Non-pigmented ciliary epithelial cell (primary cell): Measurements from ENCODE around the gene ROR2.
"Not testable (repeated sequence)": the region's sequence is repeated elsewhere in the genome, so short reads cannot be mapped to it uniquely, and the experiment has no call there.

ENCODE experiments used
- DNase-seq: peaks from one replicate; pipeline ENCODE4 v3.0.0-alpha.2; 2010; ENCODE audit warnings: low read depth

The ROR2 gene

DNA sequence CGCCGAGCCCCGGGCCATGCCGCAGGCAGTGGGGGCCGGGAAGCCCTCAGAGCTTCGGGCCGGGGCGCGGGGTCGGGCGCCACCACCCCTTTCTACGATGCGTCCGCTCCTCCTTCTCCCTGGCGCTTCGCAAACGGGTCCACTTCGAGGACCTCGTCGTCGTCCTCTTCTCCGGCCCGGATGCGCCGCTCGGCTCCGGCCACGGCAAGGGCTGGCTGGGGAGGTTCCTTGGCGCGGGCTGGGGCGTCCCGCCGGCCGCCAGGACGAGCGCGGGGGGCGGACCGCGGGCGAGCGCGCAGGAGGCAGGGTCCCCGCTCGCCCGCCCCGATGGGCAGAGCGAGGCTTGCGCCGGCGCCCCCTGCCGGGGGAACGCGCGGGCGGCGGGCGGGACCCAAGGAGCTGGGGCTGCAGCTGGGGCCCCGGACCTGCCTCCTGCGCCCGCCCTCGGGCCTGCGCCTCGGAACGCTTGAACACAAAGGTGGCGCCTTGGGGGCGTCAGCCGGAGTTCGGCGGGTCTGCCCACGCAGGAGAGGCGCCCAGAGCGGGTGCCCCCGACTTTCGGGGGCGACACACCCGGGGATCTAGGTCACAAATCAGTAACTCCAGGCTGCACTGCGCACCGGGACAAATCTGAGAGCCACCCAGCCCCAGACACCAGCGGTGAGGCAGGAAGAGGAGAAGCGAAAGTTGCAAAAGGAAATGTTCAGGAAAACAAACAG is at the start of gene ROR2:
ROR2 (minus strand) TSS at position 283 of the 719 bp plus-strand sequence.
- DNase-seq, result no peak

DNA sequence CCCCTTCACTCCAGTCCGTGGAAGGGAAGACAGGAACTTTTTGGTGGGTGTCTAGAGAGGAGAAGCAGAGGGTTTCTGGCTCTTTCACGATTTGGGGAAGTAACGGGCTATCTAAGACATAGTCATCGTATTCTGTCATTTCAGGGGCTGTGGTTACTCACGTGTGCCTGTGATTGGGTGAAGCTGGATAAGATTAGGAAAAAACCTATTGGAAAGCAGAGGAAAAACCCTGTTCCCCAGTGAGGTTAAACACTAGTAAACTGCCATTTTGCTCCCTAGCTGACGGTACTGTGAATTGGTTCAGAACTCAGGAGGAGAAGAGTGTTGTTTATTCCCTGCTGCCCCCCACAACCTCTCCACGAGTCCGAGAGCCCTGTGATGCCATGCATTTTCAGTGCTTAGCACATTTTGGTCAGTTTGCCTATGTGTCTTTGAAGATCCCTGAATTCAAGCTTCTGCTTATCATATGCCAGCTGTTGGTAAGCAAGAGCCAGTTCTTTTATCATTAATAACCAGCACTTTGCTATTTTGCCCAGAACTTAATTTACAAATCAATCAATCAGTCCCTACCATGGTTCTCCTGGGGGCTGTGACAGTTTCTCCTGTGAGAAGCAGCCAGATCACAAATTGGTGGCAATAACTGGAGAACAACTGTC is 45.1 kb upstream of the ROR2 start:
- no peak for DNase-seq

DNA sequence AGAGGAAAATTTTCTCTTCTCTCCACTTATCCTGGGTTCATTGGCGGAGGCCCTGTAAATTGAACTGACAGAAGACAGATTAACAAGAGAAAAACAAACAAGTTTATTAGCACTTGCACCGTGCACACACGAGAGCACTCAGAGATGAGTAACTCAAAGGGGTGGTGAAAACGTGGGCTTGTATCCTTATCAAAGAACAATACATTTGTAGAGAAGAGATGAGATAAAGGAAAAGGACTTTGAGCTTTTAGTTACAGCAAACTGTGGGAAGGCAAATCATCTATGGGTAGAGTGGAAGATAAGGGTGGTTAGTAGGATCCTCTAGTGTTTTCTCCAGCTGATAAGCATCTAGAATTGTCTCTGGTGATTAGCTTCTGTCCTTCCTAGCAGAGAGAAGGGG is 44.4 kb upstream of the ROR2 start:
- no peak for DNase-seq

DNA sequence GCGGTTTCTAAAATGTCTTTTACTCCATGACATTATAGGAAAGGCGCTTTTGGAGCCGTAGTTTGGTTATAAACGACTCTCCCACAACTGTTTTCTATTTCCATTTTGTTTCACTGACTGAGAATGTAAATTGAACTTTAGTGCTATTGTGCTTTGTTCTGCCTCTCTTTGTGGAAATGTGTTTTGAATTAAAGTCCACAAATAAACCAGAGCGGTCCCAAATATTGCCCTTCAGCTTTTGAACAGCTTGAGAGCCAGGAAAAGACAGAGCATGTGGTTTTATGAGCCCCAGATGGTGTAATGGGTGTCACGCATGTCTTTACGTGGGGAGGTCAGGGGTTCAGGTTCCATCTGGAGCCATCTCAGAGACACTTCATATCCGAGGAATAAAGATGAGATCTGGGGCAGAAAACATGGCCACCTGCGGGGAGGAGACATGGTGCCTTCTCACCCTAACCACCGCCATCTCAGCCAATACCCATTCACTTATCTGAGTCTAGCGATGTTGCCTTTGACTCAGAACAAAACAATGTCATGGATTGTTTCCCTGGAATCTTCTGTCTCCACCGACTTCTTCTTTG is 42.5 kb upstream of the ROR2 start:
- no peak for DNase-seq

DNA sequence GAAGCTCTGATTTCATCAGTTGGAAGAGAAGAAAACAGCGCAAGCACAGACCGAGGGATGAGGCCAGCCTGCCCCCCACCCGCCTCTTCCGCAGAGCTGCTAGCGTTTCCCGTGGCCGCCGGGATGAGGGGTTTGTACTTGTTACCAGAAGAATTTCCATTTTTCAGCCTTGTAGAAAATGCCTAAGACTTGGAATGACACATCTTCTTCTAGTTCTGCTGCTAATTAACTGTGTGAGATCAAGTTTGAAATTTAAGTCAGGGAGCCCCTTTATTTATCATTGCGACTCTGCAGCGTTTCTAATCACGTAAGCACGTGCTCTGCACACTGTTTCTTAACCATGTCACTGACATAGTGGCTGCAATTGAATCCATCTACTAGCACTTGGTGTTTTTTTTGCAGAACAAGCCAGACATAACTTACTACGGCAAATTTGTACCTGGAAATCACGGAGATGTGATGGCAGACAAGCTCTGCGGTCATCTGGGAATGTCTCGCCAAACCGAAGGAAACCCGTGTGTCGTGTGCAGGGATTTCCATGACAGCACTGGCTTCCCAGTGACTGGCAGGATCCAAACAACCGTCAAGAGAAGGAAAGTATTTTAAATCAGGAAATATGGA is 41.8 kb upstream of the ROR2 start:
- DNase-seq, result no peak

DNA sequence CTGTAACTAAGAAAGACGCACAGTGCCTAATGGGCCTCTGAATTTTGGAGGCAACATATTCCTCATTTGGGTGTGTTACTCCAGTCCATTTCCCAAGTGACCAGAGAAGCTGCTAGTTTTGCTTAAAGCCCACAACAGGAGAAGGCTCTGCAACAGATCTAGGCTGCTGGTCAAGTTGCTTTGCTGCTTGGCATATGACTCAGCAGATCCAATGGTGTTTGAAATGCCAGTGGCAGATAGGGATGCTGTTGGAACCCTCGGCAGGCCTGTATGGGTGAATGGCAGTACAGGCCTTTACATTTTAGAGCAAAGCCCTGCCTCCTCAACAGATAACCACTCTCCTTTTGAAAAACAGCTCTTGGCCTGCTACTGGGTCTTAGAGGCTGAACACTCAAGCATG is 36.2 kb upstream of the ROR2 start:
- DNase-seq, result no peak

DNA sequence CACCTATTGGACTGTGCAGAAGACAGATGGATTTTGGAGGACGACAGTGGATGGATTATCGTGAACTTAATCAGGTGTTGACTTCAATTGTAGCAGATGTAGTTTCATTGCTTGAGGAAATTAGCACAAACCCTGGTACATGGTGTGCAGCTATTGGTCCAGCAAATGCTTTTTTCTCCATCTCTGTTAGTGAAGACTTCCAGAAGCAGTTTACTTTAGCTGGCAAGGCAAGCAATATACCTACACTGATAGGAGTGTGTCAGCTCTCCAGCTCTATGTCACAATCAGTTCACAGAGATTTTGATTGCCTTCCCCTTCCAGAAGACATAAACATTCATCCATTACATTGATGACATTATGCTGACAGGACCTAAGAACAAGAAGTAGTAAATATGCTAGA is 35.7 kb upstream of the ROR2 start:
- DNase-seq, result no peak

DNA sequence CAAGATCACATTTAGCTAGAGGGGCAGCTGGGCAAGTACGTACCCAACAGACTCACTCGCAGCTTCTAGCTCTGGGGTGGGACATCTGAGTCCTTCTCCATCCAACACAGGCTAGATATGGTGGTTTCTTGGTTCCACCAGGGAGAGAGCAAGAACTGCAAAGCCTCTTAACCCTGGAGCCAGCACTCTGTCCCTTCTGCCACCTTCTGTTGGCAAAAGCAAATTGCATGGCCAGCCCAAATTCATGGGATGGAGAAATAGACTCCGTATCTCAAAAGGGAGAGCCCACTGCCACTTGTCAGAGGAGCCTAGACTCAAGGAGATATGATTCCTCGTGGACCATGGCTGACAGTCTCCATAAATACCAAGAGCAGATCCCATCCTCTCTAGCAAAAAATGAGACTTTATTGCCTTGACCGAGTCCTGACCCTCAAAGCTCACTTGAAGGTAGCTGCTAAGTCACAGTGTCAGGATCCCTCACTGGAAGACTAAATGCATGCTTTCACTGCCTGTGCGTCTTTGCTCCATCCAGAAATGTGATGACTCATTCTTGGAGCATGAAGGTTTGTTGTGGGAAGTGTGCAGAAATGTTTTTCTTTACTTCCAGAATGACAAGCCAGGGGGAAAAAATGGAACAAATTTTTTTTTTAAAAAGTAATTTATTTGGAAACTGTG is 28.8 kb upstream of the ROR2 start:
- peak; percentile 88 for DNase-seq

DNA sequence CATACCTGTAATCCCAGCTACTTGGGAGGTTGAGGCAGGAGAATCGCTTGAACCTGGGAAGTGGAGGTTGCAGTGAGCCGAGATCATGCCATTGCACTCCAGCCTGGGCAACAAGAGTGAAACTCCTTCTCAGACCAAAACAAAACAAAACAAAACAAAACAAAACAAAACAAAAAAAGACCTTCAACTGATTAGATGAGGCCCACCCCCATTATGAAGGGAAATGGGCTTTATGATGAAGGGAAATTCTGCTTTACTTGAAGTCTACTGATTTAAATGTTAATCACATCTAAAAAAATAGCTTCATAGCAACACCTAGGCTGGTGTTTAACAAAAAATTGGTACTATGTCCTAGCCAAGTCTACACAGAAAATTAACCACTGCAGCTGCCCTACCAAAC is 25.2 kb upstream of the ROR2 start:
- DNase-seq, result not testable (repeated sequence)

DNA sequence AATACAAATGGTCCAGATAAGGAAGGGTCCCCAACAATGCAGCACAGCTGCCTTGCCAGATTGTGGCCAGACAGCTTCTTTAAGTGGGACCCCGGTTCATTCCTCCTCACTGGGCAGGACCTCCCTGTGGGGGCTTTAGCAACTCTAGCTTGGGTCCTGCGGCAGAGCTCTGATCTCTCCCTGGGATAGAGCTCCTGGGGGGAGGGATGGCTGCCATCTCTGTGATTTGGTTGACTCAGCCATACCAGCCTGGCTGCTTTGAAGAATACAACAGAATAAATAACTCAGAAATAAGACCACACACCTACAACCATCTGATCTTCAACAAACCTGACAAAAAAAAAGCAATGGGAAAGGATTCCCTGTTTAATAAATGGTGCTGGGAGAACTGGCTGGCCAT is 22.7 kb upstream of the ROR2 start:
- no peak for DNase-seq

DNA sequence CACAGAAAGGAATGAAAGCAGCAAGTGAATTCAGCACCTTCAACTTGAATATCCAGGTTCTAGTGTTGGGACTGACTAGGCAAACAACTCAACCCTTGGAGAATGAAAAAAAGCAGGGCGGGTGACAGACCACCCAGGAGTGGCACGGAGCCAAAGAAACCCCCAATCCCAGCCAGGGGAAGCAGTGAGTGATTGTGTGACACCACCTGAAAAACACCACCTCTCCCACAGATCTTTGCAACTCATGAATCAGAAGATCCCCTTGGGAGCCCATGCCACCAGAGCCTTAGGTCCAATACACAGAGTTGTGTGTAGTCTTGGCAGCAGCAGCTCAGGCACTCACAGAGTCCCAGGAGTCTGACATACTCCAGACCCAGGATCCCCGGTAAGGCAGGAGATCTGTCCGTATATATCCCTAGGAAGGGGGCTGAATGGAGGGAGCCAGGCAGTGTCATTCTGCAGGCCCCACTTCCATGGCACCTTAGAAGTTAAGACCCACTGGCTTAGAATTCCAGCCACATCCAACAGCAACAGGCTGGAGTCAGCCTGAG is 22.1 kb upstream of the ROR2 start:
- DNase-seq, result no peak

DNA sequence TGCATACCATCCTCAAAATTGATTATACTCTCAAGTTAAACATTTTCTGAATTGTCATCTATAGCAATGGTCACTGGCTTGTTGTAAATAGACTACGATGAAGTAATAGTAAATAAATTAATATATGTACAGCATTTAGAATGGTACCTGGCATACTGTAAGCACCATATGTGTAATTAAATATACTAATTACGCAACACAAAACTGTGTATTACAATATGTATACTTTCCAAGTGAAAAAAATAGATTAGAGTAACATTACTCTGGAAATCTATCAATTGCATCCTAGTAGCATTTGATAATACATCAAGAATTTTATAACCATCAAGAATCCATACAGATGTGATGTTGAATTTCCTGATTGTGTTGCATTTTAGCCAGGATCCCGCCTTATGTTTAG is 17.2 kb upstream of the ROR2 start:
- DNase-seq, result no peak

DNA sequence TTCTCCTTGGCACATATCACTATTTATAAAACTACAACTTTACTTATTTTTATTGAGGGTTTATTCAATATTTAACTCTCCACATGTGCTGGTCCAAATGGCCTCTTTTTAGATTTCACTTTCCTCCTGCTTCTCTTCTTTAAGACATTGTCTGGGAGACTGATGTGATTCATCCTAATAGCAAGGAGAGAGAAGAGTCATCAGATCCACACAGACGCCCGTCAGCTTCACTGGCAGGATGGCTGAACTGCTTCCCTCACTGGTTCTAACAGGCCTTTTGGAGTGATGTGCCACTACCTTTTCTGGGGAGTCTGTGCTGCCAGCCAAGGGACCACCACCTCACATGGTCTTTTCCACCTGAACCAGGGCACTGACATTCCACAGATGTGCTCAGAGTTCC is 16.5 kb upstream of the ROR2 start:
- DNase-seq, result no peak

DNA sequence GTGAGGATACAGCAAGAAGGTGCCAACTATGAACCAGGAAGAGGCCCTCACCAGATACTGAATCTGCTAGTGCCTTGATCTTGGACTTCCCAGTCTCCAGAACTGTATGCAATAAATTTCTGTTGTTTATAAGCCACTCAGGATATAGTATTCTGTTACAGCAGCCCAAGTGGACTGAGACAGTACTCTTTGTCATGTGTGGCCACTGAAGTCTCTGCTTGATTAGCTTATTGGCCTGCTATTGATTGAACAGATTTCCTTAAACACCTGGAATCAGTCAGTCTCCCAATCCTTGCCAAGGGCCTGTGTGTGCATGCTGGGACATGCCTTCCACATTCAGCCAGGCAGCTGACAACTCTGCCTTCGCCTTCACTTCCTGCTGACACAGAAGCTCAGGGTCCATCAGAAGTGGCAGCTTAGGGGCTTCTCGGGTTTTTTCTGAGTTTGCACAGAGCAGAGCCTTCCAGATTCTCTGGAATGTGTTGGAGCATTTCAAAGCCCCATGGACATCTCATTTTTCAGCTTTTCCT is 13.7 kb upstream of the ROR2 start:
- DNase-seq, result no peak

DNA sequence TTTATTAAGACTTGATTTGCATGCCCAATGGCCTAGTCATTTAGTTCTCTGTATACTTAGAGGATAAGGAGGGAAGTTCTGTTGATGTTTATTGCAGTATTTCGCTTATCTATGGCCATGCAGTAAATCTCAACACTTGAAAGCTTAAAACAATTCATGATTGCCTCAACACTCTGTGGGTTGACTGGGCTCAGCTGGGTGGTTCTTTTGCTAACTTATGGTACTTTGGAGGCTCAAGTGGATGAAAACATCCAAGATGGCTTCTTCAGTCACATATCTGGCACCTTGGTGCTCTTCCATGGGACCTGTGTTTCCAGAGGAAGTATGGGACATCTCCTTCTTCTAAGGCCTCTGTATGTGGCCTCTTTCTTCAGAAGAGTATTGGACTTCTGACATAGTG is 10.3 kb upstream of the ROR2 start:
- DNase-seq, result no peak

DNA sequence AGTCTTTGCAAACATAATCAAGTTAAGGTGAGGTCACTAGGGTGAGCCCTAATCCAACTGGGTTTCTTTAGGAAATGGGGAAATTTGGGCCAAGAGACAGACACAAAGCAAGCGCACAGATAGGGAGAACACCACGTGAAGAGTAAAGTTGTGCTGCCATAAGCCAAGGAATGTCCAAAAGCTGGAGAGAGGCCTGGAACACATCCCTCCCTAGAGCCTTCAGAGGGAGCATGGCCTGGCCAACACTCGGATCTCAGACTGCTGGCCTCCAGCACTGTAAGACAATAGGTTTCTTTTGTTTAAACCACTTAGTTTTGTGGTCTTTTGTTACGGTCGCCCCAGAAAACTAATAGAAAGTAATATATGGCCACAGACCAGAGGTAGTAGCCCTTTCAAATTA is 8.1 kb upstream of the ROR2 start:
- DNase-seq, result no peak

DNA sequence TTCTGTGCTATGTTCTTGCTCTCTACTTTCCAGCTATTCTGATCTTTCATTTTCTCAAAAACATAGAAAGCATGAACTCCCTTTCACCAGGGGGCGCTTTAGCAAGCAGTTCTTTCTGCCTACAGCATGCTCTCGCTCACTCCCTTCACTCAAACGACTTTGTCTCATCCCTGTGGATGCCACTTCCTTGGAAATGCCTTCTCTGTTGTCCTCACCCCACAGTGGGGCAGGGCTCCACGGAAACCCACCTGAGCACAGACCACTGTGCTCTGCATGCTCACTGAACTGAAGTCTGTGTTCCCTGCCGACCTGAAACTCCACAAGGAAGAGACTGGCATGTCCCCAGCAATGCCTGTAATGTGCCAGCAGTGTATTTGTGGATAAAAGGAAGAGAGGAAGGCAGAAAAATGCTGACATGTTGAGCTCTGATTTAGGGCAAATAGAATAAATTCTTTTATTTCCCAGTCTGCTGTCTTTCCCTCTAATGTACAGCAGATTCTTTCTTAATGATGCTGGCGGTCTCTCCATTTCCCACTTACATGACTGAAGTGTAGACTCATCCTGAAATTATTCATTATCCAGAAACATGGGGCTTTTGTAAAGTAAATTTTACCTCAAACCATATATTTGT is 4.9 kb upstream of the ROR2 start:
- DNase-seq, result peak; percentile 38

DNA sequence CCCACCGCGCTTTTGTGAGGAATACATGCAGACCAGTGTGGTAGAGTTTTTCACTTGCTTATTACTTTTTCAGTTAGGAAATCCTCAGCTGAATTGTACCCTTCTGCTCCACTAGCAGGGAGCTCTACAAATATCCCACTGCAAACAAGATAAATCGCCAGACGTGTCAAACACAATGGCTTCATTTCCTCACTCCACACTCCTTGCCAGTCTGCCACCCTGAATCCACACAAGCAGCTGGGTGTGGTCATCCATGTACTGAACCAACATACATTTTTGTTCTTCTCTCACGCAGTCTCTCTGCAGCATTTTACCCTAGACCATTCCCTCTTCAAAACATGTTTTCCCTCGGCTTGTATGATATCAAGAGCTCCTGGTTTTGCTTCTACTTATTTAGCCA is 3.7 kb upstream of the ROR2 start:
- no peak for DNase-seq

DNA sequence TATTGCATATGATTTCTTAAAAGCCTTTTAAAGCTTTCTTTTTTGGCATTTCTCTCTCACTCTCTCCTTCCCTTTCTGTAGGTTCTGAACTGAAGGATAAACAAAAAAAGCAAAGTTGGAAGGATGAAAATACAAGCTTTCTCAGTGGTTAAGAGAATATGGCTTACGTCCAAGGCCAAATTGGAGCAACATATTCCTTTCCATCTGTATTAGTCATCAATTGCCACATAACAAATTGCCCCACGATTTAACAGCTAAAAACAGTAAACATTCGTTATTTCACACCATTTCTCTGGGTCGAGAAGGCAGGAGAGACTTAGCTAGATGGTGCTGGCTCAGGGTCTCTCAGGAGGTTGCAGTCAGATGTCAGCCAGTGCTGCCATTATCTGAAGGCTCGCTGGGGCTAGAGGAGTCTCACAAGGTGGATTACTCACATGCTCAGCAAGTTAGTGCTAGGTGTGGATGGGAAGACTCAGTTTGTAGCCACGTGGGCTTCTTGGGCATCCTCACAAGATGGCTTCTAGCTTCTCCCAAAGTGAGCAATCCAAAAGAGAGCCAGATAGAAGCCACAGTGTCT is 2.0 kb upstream of the ROR2 start:
- no peak for DNase-seq

DNA sequence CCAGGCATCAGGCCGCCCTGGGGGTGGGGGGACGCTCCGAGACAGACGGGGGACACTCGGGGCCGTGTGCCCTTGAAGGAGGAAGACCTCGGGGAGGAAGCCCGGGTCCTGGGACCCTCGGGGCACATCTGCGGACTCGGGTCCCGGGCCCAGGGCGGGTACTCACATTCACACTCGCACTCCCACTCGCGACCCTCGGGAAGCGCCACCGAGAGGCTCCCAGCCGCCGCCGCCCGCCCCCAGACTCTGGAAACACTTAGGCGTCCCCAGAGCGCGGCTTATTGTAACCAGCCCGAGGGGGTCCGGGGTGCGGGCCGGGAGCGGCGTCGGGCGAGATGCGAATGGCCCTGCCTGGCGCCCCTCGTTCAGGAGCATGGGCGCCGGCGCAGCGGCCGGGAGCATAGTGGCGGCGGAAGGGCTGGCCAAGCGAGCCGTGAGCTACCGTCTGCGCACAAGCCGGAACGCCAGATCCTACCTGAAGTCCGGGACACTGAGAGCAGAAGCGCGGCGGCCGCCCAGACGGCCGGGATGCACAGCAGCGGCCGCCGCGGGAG is 559 bp downstream of the ROR2 start:
- no peak for DNase-seq
